GM13977 (cell line): ENCODE results near the gene TUBB3.
"Not testable (repeated sequence)": the region's sequence is repeated elsewhere in the genome, so short reads cannot be mapped to it uniquely, and the experiment has no call there.

ENCODE experiments used
- DNase-seq: peaks from one replicate; pipeline ENCODE4 v3.0.0; 2012; ENCODE audit warnings: low spot score
- in situ Hi-C: fragments of 300-500 bp; cut with MboI; formaldehyde crosslinking; loops from one replicate; pipeline ENCODE4 v1.12.0; 2022; ENCODE audit warnings: low sequenced_read_pairs, low pct_unique_long_range_greater_than_20kb, mixed read lengths, inconsistent platforms; ENCODE audit not compliant: unreplicated experiment
- TF ChIP-seq, protein P1 (sequence below): IDR thresholded peaks from 2 replicates; pipeline ENCODE4 v1.5.1; 2012; ENCODE audit warnings: mild to moderate bottlenecking, control low read depth; ENCODE audit not compliant: insufficient read depth; ENCODE audit errors: extremely low read depth, missing control alignments

Gene TUBB3

GRCh38 chr16:89912627-89913026, 10.5 kb upstream of the TUBB3 start:
- TF ChIP-seq, protein P1, sequence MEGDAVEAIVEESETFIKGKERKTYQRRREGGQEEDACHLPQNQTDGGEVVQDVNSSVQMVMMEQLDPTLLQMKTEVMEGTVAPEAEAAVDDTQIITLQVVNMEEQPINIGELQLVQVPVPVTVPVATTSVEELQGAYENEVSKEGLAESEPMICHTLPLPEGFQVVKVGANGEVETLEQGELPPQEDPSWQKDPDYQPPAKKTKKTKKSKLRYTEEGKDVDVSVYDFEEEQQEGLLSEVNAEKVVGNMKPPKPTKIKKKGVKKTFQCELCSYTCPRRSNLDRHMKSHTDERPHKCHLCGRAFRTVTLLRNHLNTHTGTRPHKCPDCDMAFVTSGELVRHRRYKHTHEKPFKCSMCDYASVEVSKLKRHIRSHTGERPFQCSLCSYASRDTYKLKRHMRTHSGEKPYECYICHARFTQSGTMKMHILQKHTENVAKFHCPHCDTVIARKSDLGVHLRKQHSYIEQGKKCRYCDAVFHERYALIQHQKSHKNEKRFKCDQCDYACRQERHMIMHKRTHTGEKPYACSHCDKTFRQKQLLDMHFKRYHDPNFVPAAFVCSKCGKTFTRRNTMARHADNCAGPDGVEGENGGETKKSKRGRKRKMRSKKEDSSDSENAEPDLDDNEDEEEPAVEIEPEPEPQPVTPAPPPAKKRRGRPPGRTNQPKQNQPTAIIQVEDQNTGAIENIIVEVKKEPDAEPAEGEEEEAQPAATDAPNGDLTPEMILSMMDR, result no peak
- no peak for DNase-seq
- in situ Hi-C loops, result no loop called here

GRCh38 chr16:89913408-89914387, 9.4 kb upstream of the TUBB3 start:
- TF ChIP-seq, protein P1, result no peak
- DNase-seq, result no peak
- in situ Hi-C loops, result no loop called here

GRCh38 chr16:89914642-89915285, 8.4 kb upstream of the TUBB3 start:
- in situ Hi-C loops, DNase-seq: not testable (repeated sequence)

DNA sequence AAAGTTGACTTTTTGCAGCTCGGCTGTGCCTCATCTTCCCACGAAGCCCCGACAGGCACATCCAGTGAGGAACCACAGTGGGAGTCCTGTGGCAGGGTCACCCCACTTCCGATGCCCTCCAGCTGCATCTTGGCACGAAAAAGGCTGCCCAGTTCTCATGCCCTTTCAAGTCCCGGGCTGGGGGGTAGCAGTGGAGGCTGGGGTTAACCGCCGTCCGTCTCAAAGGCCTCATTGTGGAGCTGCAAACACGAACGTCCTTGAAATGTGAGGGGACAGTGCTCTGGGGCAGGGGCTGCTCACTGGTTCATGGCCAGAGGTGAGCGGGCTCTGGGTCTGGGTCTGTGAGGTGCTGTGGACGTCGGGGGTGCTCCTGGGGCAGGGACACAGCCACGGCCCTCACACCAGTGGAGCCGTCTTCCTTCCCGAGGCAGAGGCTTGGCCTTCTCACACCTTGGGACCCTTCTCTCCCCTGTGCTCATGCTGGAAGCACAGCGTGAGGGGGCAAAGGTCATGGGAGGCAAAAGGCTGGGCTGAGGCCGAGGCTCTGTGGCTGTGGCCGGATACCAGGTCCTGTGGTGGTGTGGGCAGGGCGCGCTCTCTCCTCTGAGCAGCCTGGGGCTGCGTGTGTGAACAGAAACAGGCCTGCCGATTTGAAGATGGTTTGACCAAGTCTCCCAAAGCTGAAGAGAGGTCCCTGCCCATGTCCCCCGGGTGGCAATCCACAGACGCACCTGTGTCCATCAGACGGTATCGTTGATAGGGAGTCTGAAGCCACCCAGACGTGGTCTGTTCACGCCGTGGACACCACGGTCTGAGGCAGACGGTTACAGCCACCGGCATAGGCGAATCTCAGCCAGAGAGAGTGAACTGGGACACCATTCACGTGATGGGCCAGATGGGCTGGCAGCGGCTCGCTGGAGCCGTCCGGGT, 7.6 kb upstream of the TUBB3 start:
- TF ChIP-seq, protein P1, result no peak
- in situ Hi-C loops, result no loop called here
- DNase-seq, result no peak

DNA sequence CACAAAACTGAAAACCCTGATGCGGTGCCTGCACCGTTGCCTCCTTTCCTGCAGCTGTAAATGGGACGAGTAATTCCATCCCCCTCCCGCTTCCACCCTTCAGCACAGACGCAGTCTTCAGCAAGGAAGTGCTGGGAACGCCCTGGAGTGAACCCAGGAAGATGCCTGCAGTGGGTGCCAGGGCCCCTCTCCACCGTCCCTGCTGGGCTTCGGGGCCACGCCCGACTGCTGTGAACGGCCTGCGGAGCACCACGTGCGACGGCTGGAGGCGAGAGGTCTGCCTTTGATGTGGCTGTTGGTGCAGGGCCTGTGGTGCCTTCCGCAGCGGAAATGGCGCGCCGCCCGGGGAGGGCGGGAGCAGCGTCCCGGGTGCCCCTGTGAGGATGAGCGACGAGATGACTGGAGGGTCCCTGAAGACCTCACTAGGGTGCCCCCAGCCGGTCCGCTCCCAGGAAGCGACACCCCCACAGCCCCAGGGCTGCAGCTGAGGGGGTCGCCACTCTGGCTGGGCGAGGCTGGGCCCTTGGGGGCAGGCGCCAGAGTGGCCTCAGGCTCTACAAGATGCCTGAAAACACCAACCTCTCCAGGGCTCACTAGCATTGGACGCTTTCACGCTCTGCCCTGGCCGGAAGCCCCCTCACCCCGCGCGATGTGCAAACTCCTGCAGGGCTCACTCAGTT, 5.2 kb upstream of the TUBB3 start:
- in situ Hi-C loops, result no loop called here
- TF ChIP-seq, protein P1, result no peak
- peak; percentile 92 for DNase-seq

GRCh38 chr16:89918453-89919347, 4.4 kb upstream of the TUBB3 start, which contains the start of gene MC1R:
Gene MC1R (plus strand): TSS chr16:89918862. CDS start chr16:89919259, 397 bp downstream.
- in situ Hi-C loops, result no loop called here
- DNase-seq, result peak; percentile 79
- TF ChIP-seq, protein P1, result peak; percentile 56
